Coronary artery (tissue), 2 donors: ENCODE measurements around the gene MYCN.
"Not testable (repeated sequence)": the region's sequence is repeated elsewhere in the genome, so short reads cannot be mapped to it uniquely, and the experiment has no call there.

Source experiments
- DNase-seq: peaks from one replicate; pipeline ENCODE4 v3.0.0-alpha.2; 2017; ENCODE audit warnings: low spot score
- H3K27ac ChIP-seq, 2 donors: fragments of 200-600 bp; sonication (generic); one replicate each; pipeline ENCODE4 v1.5.1; 2016 to 2019
- H3K4me3 ChIP-seq: fragments of 200-600 bp; sonication (generic); 2 replicates; pipeline ENCODE4 v1.5.1; 2016; ENCODE audit warnings: mild to moderate bottlenecking, moderate library complexity
- CTCF ChIP-seq: fragments of 200-600 bp; sonication (generic); IDR thresholded peaks from one replicate; pipeline ENCODE4 v1.5.1; 2019; ENCODE audit warnings: antibody characterized with exemption

Gene MYCN

GRCh38 chr2:15901095-15901807 is 39.1 kb upstream of the MYCN start:
- TF ChIP-seq CTCF = no peak
- Histone ChIP-seq H3K27ac (no peak overlapping the region), H3K4me3 (no peak overlapping the region)
- no peak for DNase-seq

GRCh38 chr2:15901808-15902130 is 38.6 kb upstream of the MYCN start:
- DNase-seq = no peak
- TF ChIP-seq CTCF = no peak
- no peak overlapping the region for H3K4me3 ChIP-seq
- no peak overlapping the region for H3K27ac ChIP-seq

- not testable (repeated sequence) for H3K4me3 ChIP-seq, H3K27ac ChIP-seq, DNase-seq
Measured at GRCh38 chr2:15903910-15904309, 36.4 kb upstream of the MYCN start.

- no peak for TF ChIP-seq CTCF
- no peak for DNase-seq
Measured at GRCh38 chr2:15905267-15905645, 35.1 kb upstream of the MYCN start.

GRCh38 chr2:15905986-15906491 is 34.3 kb upstream of the MYCN start:
- Histone ChIP-seq H3K27ac (no peak overlapping the region), H3K4me3 (no peak overlapping the region)
- TF ChIP-seq CTCF = no peak
- DNase-seq = no peak

More at GRCh38 chr2:15905267-15905645, 35.1 kb upstream of the MYCN start:
- H3K27ac ChIP-seq = no peak overlapping the region
- H3K4me3 ChIP-seq = no peak overlapping the region

- DNase-seq = no peak
- TF ChIP-seq CTCF = no peak
- H3K27ac ChIP-seq = no peak overlapping the region
- H3K4me3 ChIP-seq = no peak overlapping the region
Measured at GRCh38 chr2:15906778-15907177, 33.6 kb upstream of the MYCN start.

- H3K4me3 ChIP-seq = no peak overlapping the region
- TF ChIP-seq CTCF = no peak
- DNase-seq = no peak
- no peak overlapping the region for H3K27ac ChIP-seq
Measured at GRCh38 chr2:15907461-15908324, 32.7 kb upstream of the MYCN start.
